Measurements from ENCODE around the gene SLC22A5.
"Not testable (repeated sequence)": the region's sequence is repeated elsewhere in the genome, so short reads cannot be mapped to it uniquely, and the experiment has no call there.

Gene SLC22A5

DNA sequence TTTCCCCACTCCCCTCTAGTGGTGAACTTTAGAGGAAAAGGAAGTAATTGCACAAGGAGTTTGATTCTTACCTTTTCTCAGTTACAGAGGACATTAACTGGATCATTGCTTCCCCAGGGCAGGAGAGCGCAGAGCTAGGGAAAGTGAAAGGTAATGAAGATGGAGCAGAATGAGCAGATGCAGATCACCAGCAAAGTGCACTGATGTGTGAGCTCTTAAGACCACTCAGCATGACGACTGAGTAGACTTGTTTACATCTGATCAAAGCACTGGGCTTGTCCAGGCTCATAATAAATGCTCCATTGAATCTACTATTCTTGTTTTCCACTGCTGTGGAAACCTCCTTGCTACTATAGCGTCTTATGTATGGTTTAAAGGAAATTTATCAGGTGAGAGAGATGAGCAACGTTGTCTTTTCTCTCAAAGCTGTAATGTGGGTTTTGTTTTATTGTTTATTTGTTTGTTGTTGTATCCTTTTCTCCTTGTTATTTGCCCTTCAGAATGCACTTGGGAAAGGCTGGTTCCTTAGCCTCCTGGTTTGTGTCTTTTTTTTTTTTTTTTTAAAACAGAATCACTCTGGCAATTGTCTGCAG is 25.3 kb downstream of the SLC22A5 start:
- H3K4me1 ChIP-seq (ENCODE audit: control insufficient read depth, insufficient read depth, low read length, poor library complexity, severe bottlenecking) = peaks cover 34% of the 10 kb centered on the region
- H3K27me3 ChIP-seq (replicated peaks; ENCODE audit: control insufficient read depth, insufficient read depth, low read length, poor library complexity, severe bottlenecking) = no peaks in the 10 kb centered on the region
- no peak overlapping the region for H3K27ac ChIP-seq (ENCODE audit: insufficient read depth, low read length, poor library complexity, severe bottlenecking)
- H3K36me3 ChIP-seq (ENCODE audit: control insufficient read depth, insufficient read depth, low read length) = no peaks in the 10 kb centered on the region
- DNase-seq = no peak
- H3K4me3 ChIP-seq (ENCODE audit: insufficient read depth, low read depth, low read length, poor library complexity, severe bottlenecking) = no peak overlapping the region
- no peaks in the 10 kb centered on the region for H3K9me3 ChIP-seq (ENCODE audit: control insufficient read depth, low read length)

GRCh38 chr5:132396589-132397031 is 27.1 kb downstream of the SLC22A5 start:
- Histone ChIP-seq H3K4me3 (ENCODE audit: insufficient read depth, low read depth, low read length, poor library complexity, severe bottlenecking) (no peak overlapping the region), H3K9me3 (ENCODE audit: control insufficient read depth, low read length) (no peaks in the 10 kb centered on the region), H3K27ac (ENCODE audit: insufficient read depth, low read length, poor library complexity, severe bottlenecking) (peak overlapping the region; percentile 27), H3K27me3 (replicated peaks; ENCODE audit: control insufficient read depth, insufficient read depth, low read length, poor library complexity, severe bottlenecking) (no peaks in the 10 kb centered on the region), H3K36me3 (ENCODE audit: control insufficient read depth, insufficient read depth, low read length) (no peaks in the 10 kb centered on the region), H3K4me1 (ENCODE audit: control insufficient read depth, insufficient read depth, low read length, poor library complexity, severe bottlenecking) (peaks cover 34% of the 10 kb centered on the region)
- DNase-seq = no peak

- Histone ChIP-seq H3K27ac (ENCODE audit: insufficient read depth, low read length, poor library complexity, severe bottlenecking) (peak overlapping the region; percentile 27), H3K27me3 (replicated peaks; ENCODE audit: control insufficient read depth, insufficient read depth, low read length, poor library complexity, severe bottlenecking) (no peaks in the 10 kb centered on the region), H3K9me3 (ENCODE audit: control insufficient read depth, low read length) (no peaks in the 10 kb centered on the region), H3K4me3 (ENCODE audit: insufficient read depth, low read depth, low read length, poor library complexity, severe bottlenecking) (peak overlapping the region; percentile 4), H3K4me1 (ENCODE audit: control insufficient read depth, insufficient read depth, low read length, poor library complexity, severe bottlenecking) (peaks cover 34% of the 10 kb centered on the region), H3K36me3 (ENCODE audit: control insufficient read depth, insufficient read depth, low read length) (no peaks in the 10 kb centered on the region)
- DNase-seq = no peak
Observed at GRCh38 chr5:132397224-132397623, 27.7 kb downstream of the SLC22A5 start.

- not testable (repeated sequence) for H3K9me3 ChIP-seq (ENCODE audit: control insufficient read depth, low read length); DNase-seq; H3K4me3 ChIP-seq (ENCODE audit: insufficient read depth, low read depth, low read length, poor library complexity, severe bottlenecking); H3K36me3 ChIP-seq (ENCODE audit: control insufficient read depth, insufficient read depth, low read length); H3K27me3 ChIP-seq (replicated peaks; ENCODE audit: control insufficient read depth, insufficient read depth, low read length, poor library complexity, severe bottlenecking); H3K27ac ChIP-seq (ENCODE audit: insufficient read depth, low read length, poor library complexity, severe bottlenecking)
- peaks cover 34% of the 10 kb centered on the region for H3K4me1 ChIP-seq (ENCODE audit: control insufficient read depth, insufficient read depth, low read length, poor library complexity, severe bottlenecking)
Observed at GRCh38 chr5:132397936-132398675, 28.6 kb downstream of the SLC22A5 start.

DNA sequence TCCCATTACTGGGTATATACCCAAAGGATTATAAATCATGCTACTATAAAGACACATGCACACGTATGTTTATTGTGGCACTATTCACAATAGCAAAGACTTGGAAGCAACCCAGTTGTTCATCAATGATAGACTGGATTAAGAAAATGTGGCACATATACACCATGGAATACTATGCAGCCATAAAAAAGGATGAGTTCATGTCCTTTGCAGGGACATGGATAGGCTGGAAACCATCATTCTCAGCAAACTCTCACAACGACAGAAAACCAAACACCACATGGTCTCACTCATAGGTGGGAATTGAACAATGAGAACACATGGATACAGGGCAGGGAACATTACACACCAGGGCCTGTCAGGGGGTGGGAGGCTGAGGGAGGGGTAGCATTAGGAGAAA is 34.5 kb downstream of the SLC22A5 start:
- not testable (repeated sequence) for H3K27ac ChIP-seq (ENCODE audit: insufficient read depth, low read length, poor library complexity, severe bottlenecking); H3K36me3 ChIP-seq (ENCODE audit: control insufficient read depth, insufficient read depth, low read length); DNase-seq; H3K4me3 ChIP-seq (ENCODE audit: insufficient read depth, low read depth, low read length, poor library complexity, severe bottlenecking); H3K27me3 ChIP-seq (replicated peaks; ENCODE audit: control insufficient read depth, insufficient read depth, low read length, poor library complexity, severe bottlenecking); H3K9me3 ChIP-seq (ENCODE audit: control insufficient read depth, low read length)
- H3K4me1 ChIP-seq (ENCODE audit: control insufficient read depth, insufficient read depth, low read length, poor library complexity, severe bottlenecking) = peaks cover 20% of the 10 kb centered on the region

DNA sequence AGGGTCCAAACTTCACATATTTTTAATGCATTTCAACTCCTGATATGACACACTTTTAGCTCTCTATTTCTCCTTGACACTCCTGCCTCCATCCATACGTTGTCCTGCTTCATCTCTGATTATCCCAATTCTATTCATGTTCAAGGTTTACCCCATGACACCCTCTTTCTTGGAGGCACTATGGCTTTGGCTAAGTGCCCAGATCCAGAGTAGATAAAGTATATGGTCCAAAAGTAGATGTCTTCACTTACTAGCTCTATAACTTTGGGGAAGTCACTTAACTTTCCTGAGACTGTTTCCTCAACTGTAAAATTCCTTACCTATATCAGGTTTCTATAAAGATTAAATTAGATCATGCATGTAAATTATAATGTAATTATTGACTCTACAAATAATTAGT is 36.1 kb downstream of the SLC22A5 start:
- H3K36me3 ChIP-seq (ENCODE audit: control insufficient read depth, insufficient read depth, low read length) = no peaks in the 10 kb centered on the region
- H3K4me1 ChIP-seq (ENCODE audit: control insufficient read depth, insufficient read depth, low read length, poor library complexity, severe bottlenecking) = peaks cover 32% of the 10 kb centered on the region
- peak overlapping the region; percentile 1 for H3K27ac ChIP-seq (ENCODE audit: insufficient read depth, low read length, poor library complexity, severe bottlenecking)
- no peak for DNase-seq
- H3K4me3 ChIP-seq (ENCODE audit: insufficient read depth, low read depth, low read length, poor library complexity, severe bottlenecking) = no peak overlapping the region
- H3K27me3 ChIP-seq (replicated peaks; ENCODE audit: control insufficient read depth, insufficient read depth, low read length, poor library complexity, severe bottlenecking) = no peaks in the 10 kb centered on the region
- H3K9me3 ChIP-seq (ENCODE audit: control insufficient read depth, low read length) = no peaks in the 10 kb centered on the region

DNA sequence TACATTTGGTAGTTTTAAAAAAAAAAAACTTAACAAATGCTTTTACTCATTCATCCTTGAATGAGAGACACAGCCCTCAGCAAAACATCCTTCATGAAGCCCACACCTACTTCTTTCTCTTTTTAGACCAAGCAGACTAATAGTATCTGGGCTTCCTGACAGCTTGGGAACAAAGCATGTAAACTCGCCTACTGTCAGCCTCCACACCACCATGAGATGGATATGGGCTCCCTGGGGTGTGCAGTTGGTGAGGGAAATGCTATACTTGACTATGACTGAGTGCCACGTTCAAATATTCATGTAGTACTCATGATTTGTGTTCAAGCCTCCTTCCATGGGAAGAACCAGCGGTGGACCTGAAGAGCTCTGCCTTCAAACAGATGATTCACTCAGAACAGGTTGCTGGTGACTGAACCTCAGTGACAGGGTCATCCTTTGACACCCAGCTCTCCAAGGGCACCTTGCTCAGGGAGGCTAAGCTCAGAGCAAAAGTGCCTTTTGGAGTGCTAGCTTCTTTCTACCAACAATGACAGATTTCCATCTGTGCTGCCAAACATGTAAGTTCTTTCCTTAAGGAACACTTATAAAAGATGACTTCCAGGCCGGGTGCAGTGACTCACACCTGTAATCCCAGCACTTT is 36.8 kb downstream of the SLC22A5 start:
- DNase-seq = no peak
- peak overlapping the region; percentile 11 for H3K27ac ChIP-seq (ENCODE audit: insufficient read depth, low read length, poor library complexity, severe bottlenecking)
- H3K4me3 ChIP-seq (ENCODE audit: insufficient read depth, low read depth, low read length, poor library complexity, severe bottlenecking) = no peak overlapping the region
- H3K27me3 ChIP-seq (replicated peaks; ENCODE audit: control insufficient read depth, insufficient read depth, low read length, poor library complexity, severe bottlenecking) = no peaks in the 10 kb centered on the region
- no peaks in the 10 kb centered on the region for H3K36me3 ChIP-seq (ENCODE audit: control insufficient read depth, insufficient read depth, low read length)
- H3K9me3 ChIP-seq (ENCODE audit: control insufficient read depth, low read length) = no peaks in the 10 kb centered on the region
- peaks cover 32% of the 10 kb centered on the region for H3K4me1 ChIP-seq (ENCODE audit: control insufficient read depth, insufficient read depth, low read length, poor library complexity, severe bottlenecking)

- no peak for DNase-seq
- Histone ChIP-seq H3K27me3 (replicated peaks; ENCODE audit: control insufficient read depth, insufficient read depth, low read length, poor library complexity, severe bottlenecking) (no peaks in the 10 kb centered on the region), H3K4me1 (ENCODE audit: control insufficient read depth, insufficient read depth, low read length, poor library complexity, severe bottlenecking) (peaks cover 32% of the 10 kb centered on the region), H3K9me3 (ENCODE audit: control insufficient read depth, low read length) (no peaks in the 10 kb centered on the region), H3K27ac (ENCODE audit: insufficient read depth, low read length, poor library complexity, severe bottlenecking) (peak overlapping the region; percentile 99), H3K4me3 (ENCODE audit: insufficient read depth, low read depth, low read length, poor library complexity, severe bottlenecking) (no peak overlapping the region), H3K36me3 (ENCODE audit: control insufficient read depth, insufficient read depth, low read length) (no peaks in the 10 kb centered on the region)
Observed at GRCh38 chr5:132407970-132408369, 38.5 kb downstream of the SLC22A5 start.

- no peaks in the 10 kb centered on the region for H3K27me3 ChIP-seq (replicated peaks; ENCODE audit: control insufficient read depth, insufficient read depth, low read length, poor library complexity, severe bottlenecking)
- peak overlapping the region; percentile 99 for H3K27ac ChIP-seq (ENCODE audit: insufficient read depth, low read length, poor library complexity, severe bottlenecking)
- peaks cover 32% of the 10 kb centered on the region for H3K4me1 ChIP-seq (ENCODE audit: control insufficient read depth, insufficient read depth, low read length, poor library complexity, severe bottlenecking)
- no peaks in the 10 kb centered on the region for H3K9me3 ChIP-seq (ENCODE audit: control insufficient read depth, low read length)
- DNase-seq = no peak
- no peak overlapping the region for H3K4me3 ChIP-seq (ENCODE audit: insufficient read depth, low read depth, low read length, poor library complexity, severe bottlenecking)
- no peaks in the 10 kb centered on the region for H3K36me3 ChIP-seq (ENCODE audit: control insufficient read depth, insufficient read depth, low read length)
Observed at GRCh38 chr5:132408456-132408855, 38.9 kb downstream of the SLC22A5 start.

- DNase-seq = no peak
- no peaks in the 10 kb centered on the region for H3K9me3 ChIP-seq (ENCODE audit: control insufficient read depth, low read length)
- H3K4me1 ChIP-seq (ENCODE audit: control insufficient read depth, insufficient read depth, low read length, poor library complexity, severe bottlenecking) = peaks cover 32% of the 10 kb centered on the region
- H3K27ac ChIP-seq (ENCODE audit: insufficient read depth, low read length, poor library complexity, severe bottlenecking) = peak overlapping the region; percentile 99
- no peak overlapping the region for H3K4me3 ChIP-seq (ENCODE audit: insufficient read depth, low read depth, low read length, poor library complexity, severe bottlenecking)
- no peaks in the 10 kb centered on the region for H3K36me3 ChIP-seq (ENCODE audit: control insufficient read depth, insufficient read depth, low read length)
- no peaks in the 10 kb centered on the region for H3K27me3 ChIP-seq (replicated peaks; ENCODE audit: control insufficient read depth, insufficient read depth, low read length, poor library complexity, severe bottlenecking)
Observed at GRCh38 chr5:132408965-132409364, 39.5 kb downstream of the SLC22A5 start.

Data from effector memory CD4-positive, alpha-beta T cell (primary cell).